Stomach (tissue), 9 donors: Measurements from ENCODE around the gene RBM48. TPM values are rescaled to one million over a fixed set of nuclear protein-coding genes. Genes with fewer than 3 reads are reported as not detected.
A peak's percentile ranks its signal among the peaks of the same experiment; 100 is the strongest.
"Not testable (repeated sequence)": the region's sequence is repeated elsewhere in the genome, so short reads cannot be mapped to it uniquely, and the experiment has no call there.

Experiments
- DNase-seq, 2 donors: peaks; one replicate each; pipeline versions ENCODE4 v3.0.0 to v3.0.0-alpha.2; 2013 to 2019
- H3K27ac ChIP-seq, 5 donors: fragments of 200-600 bp in 4 of 5; sonication (generic) in 4 of 5; one replicate each; pipeline ENCODE4 v1.5.1; 2013 to 2019; ENCODE audit warnings: mild to moderate bottlenecking in 1 of 5, moderate library complexity in 1 of 5
- H3K27me3 ChIP-seq, 3 donors: fragments of 200-600 bp; sonication (generic); one replicate each; pipeline ENCODE4 v1.5.1; 2017 to 2019; ENCODE audit warnings: mixed run types in 1 of 3
- H3K36me3 ChIP-seq, 4 donors: fragments of 200-600 bp; sonication (generic); 1 replicate in 3 of 4; 2 replicates in 1 of 4; pipeline ENCODE4 v1.5.1; 2016 to 2019
- H3K4me1 ChIP-seq, 4 donors: fragments of 200-600 bp; sonication (generic); one replicate each; pipeline ENCODE4 v1.5.1; 2016 to 2019
- H3K4me3 ChIP-seq, 4 donors: fragments of 200-600 bp; sonication (generic) in 3 of 4; one replicate each; pipeline ENCODE4 v1.5.1; 2016 to 2019; ENCODE audit warnings: mild to moderate bottlenecking in 1 of 4
- H3K9me3 ChIP-seq, 4 donors: fragments of 200-600 bp; sonication (generic); one replicate each; pipeline ENCODE4 v1.5.1; 2016 to 2019
- CTCF ChIP-seq, 7 experiments: fragments of 450-650 bp in 4 of 7; fragments of 200-600 bp in 3 of 7; sonication (generic) in 3 of 7; IDR thresholded peaks; one replicate each; pipeline ENCODE4 v1.5.1; 2016 to 2019; ENCODE audit warnings: antibody characterized with exemption in 7 of 7, control low read depth in 2 of 7, mild to moderate bottlenecking in 1 of 7
- EP300 ChIP-seq: sonication (generic); formaldehyde crosslinking; IDR thresholded peaks from one replicate; pipeline ENCODE4 v1.6.1; 2017; ENCODE audit warnings: antibody characterized with exemption
- POLR2A ChIP-seq, 4 donors: fragments of 450-650 bp; IDR thresholded peaks; one replicate each; pipeline ENCODE4 v1.6.1; 2016; ENCODE audit warnings: antibody characterized with exemption in 4 of 4, control low read depth in 2 of 4, mild to moderate bottlenecking in 1 of 4, moderate library complexity in 1 of 4
- POLR2AphosphoS5 ChIP-seq, 3 donors: sonication (generic); formaldehyde crosslinking; IDR thresholded peaks; one replicate each; pipeline ENCODE4 v1.6.1; 2016; ENCODE audit warnings: antibody characterized with exemption in 3 of 3
- WGBS, 5 donors: extraction: QIAGEN DNeasy Blood & Tissue Kit in 3 of 5; methylation state at CpG; one replicate each; pipeline versions ENCODE4 v1.1.5 to v1.1.7; 2013 to 2018; 5-methylcytosine and 5-hydroxymethylcytosine counted together
- intact Hi-C: fragments of 100-400 bp; cut with DNase I; formaldehyde crosslinking; loops from one replicate; pipeline ENCODE4 v1.15.1; 2023; ENCODE audit warnings: low total_unique reads
- polyA plus RNA-seq, 3 donors: library from polyadenylated mRNA; stranded (reverse); fragments of 200-250 nt; gene quantifications; one replicate each; pipeline ENCODE4 v1.2.3, GENCODE V29; 2013
- total RNA-seq, 5 donors: library from RNA; depleted of rRNA; stranded (reverse); fragments of >200 nt; gene quantifications; one replicate each; pipeline versions ENCODE4 v1.1.0 to v1.2.3, GENCODE V29; 2014 to 2016
- donor health status: healthy with polysubstance abuse.
- donor health status: Bipolar disorder and iron deficiency.
- donor health status: healthy.

Gene RBM48
- total and polyA plus RNA-seq, 8 donors = 3.2 to 14.0 (median 6.6) TPM

DNA sequence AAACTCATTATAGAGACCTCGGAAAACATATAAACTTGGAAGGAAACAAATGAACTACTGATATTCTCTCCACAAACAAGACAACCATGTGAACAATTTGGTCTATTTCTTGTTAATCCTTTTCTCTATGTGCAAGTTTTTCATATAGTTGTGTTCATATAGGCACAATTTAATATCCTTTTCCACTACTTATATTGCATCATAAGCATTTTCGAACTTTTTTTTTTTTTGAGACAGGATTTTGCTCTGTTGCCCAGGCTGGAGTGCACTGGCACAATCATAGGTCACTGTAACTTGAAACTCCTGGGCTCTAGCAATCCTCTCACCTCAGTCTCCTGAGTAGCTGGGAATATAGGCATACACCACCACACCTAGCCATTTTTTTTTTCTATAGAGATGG lies 5.5 kb upstream of the RBM48 start:
- no peak overlapping the region for H3K27ac ChIP-seq
- intact Hi-C loops = no loop called here
- no peak for TF ChIP-seq POLR2AphosphoS5 (IDR thresholded peaks at IDR 0.05)
- no peak for TF ChIP-seq EP300
- TF ChIP-seq CTCF (IDR thresholded peaks at IDR 0.05) = no peak
- TF ChIP-seq POLR2A (IDR thresholded peaks at IDR 0.05) = no peak
- 86 to 92% (median 88%) methylated on average over 2 of the region's 2 CpGs for WGBS, 5 donors
- no peak for DNase-seq
- H3K9me3 ChIP-seq = no peaks in the 10 kb centered on the region
- no peaks in the 10 kb centered on the region for H3K27me3 ChIP-seq
- peaks cover 8 to 22% (median 20%) of the 10 kb centered on the region in 4 donors for H3K4me1 ChIP-seq
- H3K36me3 ChIP-seq = peaks cover 0 to 33% (median 25%) of the 10 kb centered on the region in 4 donors
- no peak overlapping the region for H3K4me3 ChIP-seq

DNA sequence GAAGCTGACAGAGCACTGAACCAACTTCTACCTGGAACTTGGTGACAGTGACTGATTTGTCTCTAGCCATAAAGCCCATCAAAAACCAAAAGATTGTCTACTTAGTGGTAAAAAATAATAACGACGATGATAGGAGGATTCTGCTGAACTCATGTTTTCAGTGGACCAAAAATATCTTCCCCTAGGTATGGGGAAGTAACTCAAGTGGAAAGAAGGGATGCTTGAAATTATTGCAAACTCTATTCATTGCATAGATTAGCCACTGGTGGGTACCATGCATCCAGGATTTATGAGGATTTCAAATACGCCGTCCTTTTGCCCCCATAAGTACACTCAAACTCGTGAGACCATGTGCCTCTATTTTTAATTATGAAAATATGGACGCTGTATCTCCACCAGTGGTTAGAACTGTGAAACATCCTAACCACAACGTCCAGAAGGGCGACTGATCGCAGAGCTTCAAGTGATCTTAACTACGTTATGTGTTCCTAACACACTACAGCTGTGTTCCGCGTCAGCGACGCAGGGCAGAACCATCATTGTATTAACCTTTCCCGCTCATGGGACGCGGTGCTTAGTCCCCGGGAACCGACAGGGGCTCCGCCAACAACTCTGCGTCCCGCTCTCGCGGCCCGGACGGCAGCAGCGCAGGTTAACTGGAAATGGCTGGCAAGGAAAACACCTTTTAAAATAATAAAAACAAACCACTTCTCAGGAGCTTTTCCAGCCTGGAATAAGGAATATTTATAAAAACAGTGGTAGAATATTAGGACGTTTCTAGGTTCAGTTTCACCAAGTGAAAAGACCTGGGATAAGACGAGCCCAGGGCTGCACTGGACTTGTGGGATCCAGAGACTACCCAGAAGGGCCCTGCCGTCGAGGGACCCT lies 1.1 kb upstream of the RBM48 start:
- H3K27ac ChIP-seq = peak overlapping the region; percentile 86 to 90 (median 88)
- peaks cover 8 to 42% (median 35%) of the 10 kb centered on the region in 4 donors for H3K4me1 ChIP-seq
- no peaks in the 10 kb centered on the region for H3K9me3 ChIP-seq
- intact Hi-C loops = no loop called here
- TF ChIP-seq CTCF (IDR thresholded peaks at IDR 0.05) (peak in 1 of 7 experiments; percentile 14), EP300 (no peak), POLR2AphosphoS5 (IDR thresholded peaks at IDR 0.05) (peak in 1 of 3 donors; percentile 33)
- peaks cover 7 to 26% (median 25%) of the 10 kb centered on the region in 4 donors for H3K36me3 ChIP-seq
- peak; percentile 44 to 82 for DNase-seq
- H3K27me3 ChIP-seq = no peaks in the 10 kb centered on the region
- peak overlapping the region; percentile 78 to 98 (median 87) for H3K4me3 ChIP-seq
- WGBS, 5 donors = 0 to 1% (median 1%) methylated on average over 31 of the region's 31 CpGs

DNA sequence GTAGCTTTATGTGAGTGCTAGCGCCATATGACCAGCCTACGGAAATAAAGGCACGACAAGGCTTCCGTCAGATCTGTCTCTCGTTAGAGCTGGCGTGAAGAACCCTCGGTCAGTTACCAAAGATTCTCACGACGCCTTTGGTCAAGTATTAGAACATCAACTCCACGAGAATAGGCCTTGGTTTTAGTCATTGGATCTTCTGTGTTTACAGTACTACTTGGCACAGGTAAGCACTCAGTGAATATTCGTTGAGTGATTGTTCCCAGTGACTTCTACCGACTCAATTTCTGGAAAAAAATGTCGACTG lies 316 bp downstream of the RBM48 start:
- Histone ChIP-seq H3K27me3 (no peaks in the 10 kb centered on the region), H3K9me3 (no peaks in the 10 kb centered on the region), H3K27ac (peak overlapping the region; percentile 83 to 90 (median 87)), H3K4me1 (peaks cover 8 to 42% (median 35%) of the 10 kb centered on the region in 4 donors), H3K4me3 (peak overlapping the region; percentile 78 to 98 (median 87)), H3K36me3 (peaks cover 19 to 40% (median 38%) of the 10 kb centered on the region in 4 donors)
- DNase-seq = no peak
- 0 to 1% (median 0%) methylated on average over 13 of the region's 13 CpGs for WGBS, 5 donors
- TF ChIP-seq POLR2AphosphoS5 (IDR thresholded peaks at IDR 0.05) = no peak
- TF ChIP-seq CTCF (IDR thresholded peaks at IDR 0.05) = no peak
- no peak for TF ChIP-seq POLR2A (IDR thresholded peaks at IDR 0.05)
- no peak for TF ChIP-seq EP300
- intact Hi-C loops = no loop called here

- 90 to 94% (median 92%) methylated on average over 9 of the region's 9 CpGs for WGBS, 5 donors
- H3K27ac ChIP-seq = no peak overlapping the region
- TF ChIP-seq EP300 (no peak), CTCF (IDR thresholded peaks at IDR 0.05) (no peak), POLR2A (IDR thresholded peaks at IDR 0.05) (no peak), POLR2AphosphoS5 (IDR thresholded peaks at IDR 0.05) (no peak)
- DNase-seq = no peak
- peaks cover 0 to 34% (median 16%) of the 10 kb centered on the region in 4 donors for H3K4me1 ChIP-seq
- no peaks in the 10 kb centered on the region for H3K9me3 ChIP-seq
- H3K27me3 ChIP-seq = no peaks in the 10 kb centered on the region
- H3K36me3 ChIP-seq = peaks cover 42 to 96% (median 95%) of the 10 kb centered on the region in 4 donors
- H3K4me3 ChIP-seq = no peak overlapping the region
- intact Hi-C loops = no loop called here
Observed at GRCh38 chr7:92534572-92534971, 6.0 kb downstream of the RBM48 start.

DNA sequence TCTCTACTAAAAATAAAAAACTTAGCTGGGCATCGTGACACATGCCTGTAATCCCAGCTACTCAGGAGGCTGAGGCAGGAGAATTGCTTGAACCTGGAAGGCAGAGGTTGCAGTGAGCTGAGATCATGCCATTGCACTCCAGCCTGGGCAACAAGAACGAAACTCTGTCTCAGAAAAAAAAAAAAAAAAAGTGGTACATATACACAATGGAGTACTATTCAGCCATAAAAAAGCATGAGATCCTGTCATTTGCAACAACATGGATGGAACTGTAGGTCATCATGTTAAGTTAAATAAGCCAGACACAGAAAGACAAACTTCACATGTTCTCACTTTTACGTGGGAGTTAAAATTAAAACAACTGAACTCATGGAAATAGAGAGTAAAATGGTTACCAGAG lies 14.9 kb downstream of the RBM48 start:
- H3K4me1 ChIP-seq, DNase-seq, H3K27me3 ChIP-seq, H3K27ac ChIP-seq, intact Hi-C loops, H3K4me3 ChIP-seq, H3K9me3 ChIP-seq: not testable (repeated sequence)
- H3K36me3 ChIP-seq = peaks cover 0 to 16% (median 13%) of the 10 kb centered on the region in 4 donors
- WGBS, 5 donors = 88 to 96% (median 94%) methylated on average over 3 of the region's 3 CpGs

GRCh38 chr7:92545116-92545515 lies 16.5 kb downstream of the RBM48 start:
- H3K4me3 ChIP-seq, H3K27ac ChIP-seq, H3K27me3 ChIP-seq, H3K4me1 ChIP-seq, H3K36me3 ChIP-seq, H3K9me3 ChIP-seq, DNase-seq, intact Hi-C loops: not testable (repeated sequence)
- 92 to 97% (median 95%) methylated on average over 11 to 30 of the region's 30 CpGs for WGBS, 5 donors
